Heart left ventricle (tissue), 13 donors: ENCODE results near the gene PPM1D.

ENCODE experiments used
- CTCF ChIP-seq, 12 donors: fragments of 200-600 bp; sonication (generic) in 4 of 12; IDR thresholded peaks; one replicate each; pipeline versions ENCODE4 v1.5.0 to v1.8.0; 2018 to 2022; ENCODE audit warnings: antibody characterized with exemption in 12 of 12, mild to moderate bottlenecking in 5 of 12
- POLR2A ChIP-seq, 2 donors: fragments of 450-650 bp; IDR thresholded peaks; one replicate each; pipeline ENCODE4 v1.6.1; 2017; ENCODE audit warnings: antibody characterized with exemption in 2 of 2, mild to moderate bottlenecking in 2 of 2, moderate library complexity in 2 of 2
- donor health status: ischemic (EF 13 %, LVEDD 7.1; RV severe dilation, severe dysfunction).
- donor health status: DM: no; HTN: yes; CAD: no.
- donor health status: DM: no; HTN: no; CAD: no.
- donor health status: ischemic (EF 25% LVEDD 6.9; RV normal size, moderate dysfunction).
- donor health status: ischemic (EF 25% LVEDD 5.7; RV mildly dilated, moderate dysfunction).
- donor health status: ischemic (EF 35%, LVEDD 5.7; RV mildly dilated, moderate dysfunction).
- donor health status: nonischemic (EF 11% LVEDD 7.7; RV severe dilation, severe dysfunction).
- donor health status: DM: yes; HTN: yes; CAD: no.
- donor health status: PGD.
- donor health status: ischemic (EF 29% LVEDD 5.4; RV normal size, mild dysfunction).
- donor health status: nonischemic (EF 23%, LVEDD 6.1; RV moderate dilation, normal function).

GRCh38 chr17:60559659-60559994, 40.4 kb upstream of the PPM1D start:
- TF ChIP-seq CTCF (IDR thresholded peaks at IDR 0.05) (no peak), POLR2A (IDR thresholded peaks at IDR 0.05) (no peak)
